ENCODE measurements around the gene STEAP3.

GRCh38 chr2:119261493-119262225 lies 38.0 kb downstream of the STEAP3 start:
- TF ChIP-seq CTCF (IDR thresholded peaks at IDR 0.05; ENCODE audit: insufficient read depth, low read depth, low read length), result no peak
- TF ChIP-seq EZH2 (IDR thresholded peaks at IDR 0.05; ENCODE audit: insufficient read depth, low read length), result no peak

All from astrocyte (in vitro differentiated cells and primary cell).